Hepatic stellate cell (primary cell): Measurements from ENCODE around the gene LRRC42.
"Not testable (repeated sequence)": the region's sequence is repeated elsewhere in the genome, so short reads cannot be mapped to it uniquely, and the experiment has no call there.

Experiments
- DNase-seq: peaks from one replicate; pipeline ENCODE4 v3.0.0; 2011; ENCODE audit warnings: low spot score

The LRRC42 gene

GRCh38 chr1:53967409-53968124 is 21.4 kb downstream of the LRRC42 start:
- DNase-seq: no peak

DNA sequence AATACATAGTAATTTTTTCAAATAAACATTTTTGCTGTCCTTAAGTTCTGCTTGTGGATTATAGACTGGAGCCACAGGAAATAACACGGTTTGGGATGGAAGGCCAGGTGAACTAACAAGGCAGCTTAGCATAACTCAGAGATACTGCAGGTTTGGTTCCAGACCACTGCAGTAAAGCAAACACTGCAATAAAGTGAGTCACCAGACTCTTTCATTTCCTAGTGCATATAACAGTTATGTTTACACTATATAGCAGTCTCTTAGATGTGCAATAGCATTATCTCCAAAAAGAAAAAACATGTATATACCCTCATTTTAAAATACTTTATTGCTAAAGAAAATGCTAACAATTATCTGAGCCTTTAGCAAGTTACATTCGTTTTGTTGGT is 22.0 kb downstream of the LRRC42 start:
- no peak for DNase-seq

DNA sequence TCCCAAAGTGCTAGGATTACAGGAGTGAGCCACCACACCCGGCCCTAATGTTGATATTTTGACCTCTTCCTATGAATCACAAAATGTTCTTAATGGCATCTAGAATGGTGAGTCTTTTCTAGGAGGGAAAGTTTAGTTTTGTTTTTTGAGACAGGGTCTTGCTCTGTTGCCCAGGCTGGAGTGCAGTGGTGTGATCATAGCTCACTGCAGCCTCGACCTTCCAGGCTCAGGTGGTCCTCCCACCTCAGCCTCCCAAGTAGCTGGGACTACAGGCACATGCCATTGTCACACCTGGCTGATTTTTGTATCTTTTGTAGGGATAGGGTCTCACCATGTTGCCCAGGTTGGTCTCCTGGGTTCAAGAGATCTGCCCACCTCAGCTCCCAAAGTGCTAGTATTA is 23.2 kb downstream of the LRRC42 start:
- DNase-seq: not testable (repeated sequence)

DNA sequence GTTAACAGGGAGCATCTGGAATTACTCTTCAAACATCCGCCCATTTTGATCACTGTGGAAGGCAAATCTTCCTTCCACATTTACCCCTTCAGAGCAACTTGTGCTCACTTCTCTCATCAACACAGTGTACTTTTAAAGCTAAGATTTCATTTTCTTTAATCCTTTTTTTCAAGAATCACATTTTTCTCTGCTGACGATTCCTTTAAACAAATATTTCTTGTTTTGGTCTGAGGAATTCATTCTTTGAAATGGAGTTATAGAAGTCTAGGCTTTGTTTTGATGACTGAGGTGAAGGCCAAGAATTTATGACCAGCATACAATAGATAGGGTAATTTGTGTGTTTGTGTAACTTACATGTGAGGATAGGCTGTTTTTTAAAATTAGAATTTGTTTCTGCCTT is 25.6 kb downstream of the LRRC42 start:
- peak; percentile 32 for DNase-seq

DNA sequence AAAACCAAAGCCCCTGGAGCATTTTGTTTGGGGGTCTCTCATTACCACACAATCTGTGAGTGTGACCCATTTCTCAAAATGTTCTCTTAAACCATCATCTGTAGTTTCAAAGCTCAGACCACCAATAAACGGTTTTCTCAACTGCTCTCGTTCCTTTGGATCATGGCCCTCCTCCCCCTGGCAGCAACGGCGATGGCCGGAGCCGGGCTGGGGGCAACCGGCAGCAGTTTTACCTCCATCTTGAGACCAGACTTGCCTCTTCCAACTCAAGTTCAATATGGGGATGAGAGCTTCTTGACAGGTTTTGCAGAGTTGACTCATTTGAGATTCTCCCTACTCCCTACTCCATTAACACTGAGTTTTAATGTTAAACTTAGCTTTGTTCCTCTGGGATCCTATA is 29.7 kb downstream of the LRRC42 start:
- no peak for DNase-seq

- no peak for DNase-seq
Observed at GRCh38 chr1:53979712-53980450, 33.7 kb downstream of the LRRC42 start.

GRCh38 chr1:53981220-53981619 is 35.1 kb downstream of the LRRC42 start:
- DNase-seq: no peak

- peak; percentile 76 for DNase-seq
Observed at GRCh38 chr1:53982034-53982762, 36.0 kb downstream of the LRRC42 start.

- DNase-seq: no peak
Observed at GRCh38 chr1:53982763-53983104, 36.6 kb downstream of the LRRC42 start.

DNA sequence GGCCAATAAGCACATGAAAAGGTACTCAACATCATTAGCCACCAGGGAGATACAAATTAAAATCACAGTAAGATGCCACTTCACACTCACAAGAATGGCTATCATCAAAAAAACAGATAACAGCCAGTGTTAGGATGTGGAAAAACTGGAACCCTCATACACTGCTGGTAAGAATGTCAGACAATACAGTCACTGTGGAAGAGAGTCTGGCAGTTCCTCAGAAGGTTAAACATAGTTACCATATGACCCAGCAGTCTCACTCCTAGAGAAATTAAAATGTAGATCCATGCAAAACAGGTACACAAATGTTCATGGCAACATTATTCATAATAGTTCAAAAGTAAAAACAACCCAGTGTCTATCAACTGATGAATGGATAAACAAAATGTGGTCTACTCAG is 38.6 kb downstream of the LRRC42 start:
- no peak for DNase-seq

GRCh38 chr1:53986458-53986857 is 40.3 kb downstream of the LRRC42 start:
- no peak for DNase-seq

- DNase-seq: no peak
Observed at GRCh38 chr1:53987880-53988279, 41.7 kb downstream of the LRRC42 start.

GRCh38 chr1:53992085-53992874 is 46.1 kb downstream of the LRRC42 start:
- DNase-seq: no peak

DNA sequence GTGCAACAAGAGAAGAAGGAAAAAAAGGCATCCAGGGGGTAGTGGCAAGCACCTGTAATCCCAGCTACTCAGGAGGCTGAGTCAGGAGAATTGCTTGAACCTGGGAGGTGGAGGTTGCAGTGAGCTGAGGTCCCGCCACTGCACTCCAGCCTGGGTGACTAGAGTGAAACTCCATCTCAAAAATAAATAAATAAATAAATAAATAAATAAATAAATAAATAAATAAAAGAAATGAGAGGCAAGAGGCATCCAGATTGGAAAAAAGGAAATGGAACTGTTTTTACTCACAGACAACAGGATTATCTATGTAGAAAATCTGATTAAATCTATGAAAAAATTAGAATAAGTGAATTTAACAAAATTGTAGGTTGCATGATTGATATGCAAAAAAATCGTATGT is 48.4 kb downstream of the LRRC42 start:
- DNase-seq: not testable (repeated sequence)

- DNase-seq: no peak
Observed at GRCh38 chr1:53995683-53996082, 49.5 kb downstream of the LRRC42 start.

DNA sequence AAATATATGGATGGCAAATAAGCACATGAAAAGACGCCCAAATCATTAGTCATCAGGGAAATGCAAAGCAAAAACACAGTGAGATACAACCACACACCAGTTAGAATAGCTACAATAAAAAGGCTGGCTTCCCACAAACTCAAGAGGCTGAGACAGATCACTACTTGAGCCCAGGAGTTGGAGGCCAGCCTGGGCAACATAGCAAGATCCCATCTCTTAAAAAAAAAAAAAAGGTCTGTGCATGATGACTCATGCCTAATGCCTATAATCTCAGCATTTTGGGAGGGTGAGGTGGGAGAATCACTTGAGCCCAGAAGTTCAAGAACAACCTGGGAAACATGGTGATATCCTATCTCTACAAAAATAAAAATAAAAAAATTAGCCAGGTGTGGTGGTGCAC is 52.1 kb downstream of the LRRC42 start:
- no peak for DNase-seq

DNA sequence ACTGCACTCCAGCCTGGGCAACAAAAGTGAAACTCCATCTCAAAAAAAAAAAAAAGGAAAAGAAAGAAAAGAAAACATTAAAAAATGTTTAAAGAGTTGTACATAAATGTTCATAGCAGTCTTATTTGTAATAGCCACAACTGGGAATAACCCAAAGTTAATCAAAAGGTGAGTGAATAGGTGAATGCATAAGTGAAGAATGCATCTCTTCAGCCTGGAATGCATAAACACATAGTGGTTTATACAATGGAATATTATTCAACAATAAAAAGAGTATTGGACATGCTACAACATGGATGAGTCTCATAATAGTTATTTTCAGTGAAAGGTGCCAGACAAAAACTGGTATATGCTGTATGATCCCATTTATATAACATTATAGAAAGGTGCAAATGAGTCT is 53.8 kb downstream of the LRRC42 start:
- no peak for DNase-seq

DNA sequence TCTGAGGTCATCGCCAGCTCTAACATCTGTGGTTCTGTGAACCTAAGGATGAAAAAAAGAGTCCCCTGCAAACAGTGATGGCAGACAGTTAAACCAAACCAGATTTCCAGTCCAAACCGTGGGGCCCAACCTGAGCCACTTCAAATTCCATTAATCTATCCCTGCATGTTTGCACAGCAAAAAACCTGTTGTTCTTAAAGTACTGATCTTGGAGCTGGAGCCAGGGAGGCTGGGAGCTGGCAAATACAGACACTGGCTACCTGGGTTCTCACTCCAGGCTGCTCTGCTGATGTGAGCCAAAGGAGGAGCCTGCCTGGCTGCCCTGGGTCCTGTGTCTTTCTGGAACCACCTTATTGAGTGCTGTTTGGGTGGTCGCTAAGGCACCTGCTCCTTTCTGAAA is 55.4 kb downstream of the LRRC42 start:
- DNase-seq: no peak

DNA sequence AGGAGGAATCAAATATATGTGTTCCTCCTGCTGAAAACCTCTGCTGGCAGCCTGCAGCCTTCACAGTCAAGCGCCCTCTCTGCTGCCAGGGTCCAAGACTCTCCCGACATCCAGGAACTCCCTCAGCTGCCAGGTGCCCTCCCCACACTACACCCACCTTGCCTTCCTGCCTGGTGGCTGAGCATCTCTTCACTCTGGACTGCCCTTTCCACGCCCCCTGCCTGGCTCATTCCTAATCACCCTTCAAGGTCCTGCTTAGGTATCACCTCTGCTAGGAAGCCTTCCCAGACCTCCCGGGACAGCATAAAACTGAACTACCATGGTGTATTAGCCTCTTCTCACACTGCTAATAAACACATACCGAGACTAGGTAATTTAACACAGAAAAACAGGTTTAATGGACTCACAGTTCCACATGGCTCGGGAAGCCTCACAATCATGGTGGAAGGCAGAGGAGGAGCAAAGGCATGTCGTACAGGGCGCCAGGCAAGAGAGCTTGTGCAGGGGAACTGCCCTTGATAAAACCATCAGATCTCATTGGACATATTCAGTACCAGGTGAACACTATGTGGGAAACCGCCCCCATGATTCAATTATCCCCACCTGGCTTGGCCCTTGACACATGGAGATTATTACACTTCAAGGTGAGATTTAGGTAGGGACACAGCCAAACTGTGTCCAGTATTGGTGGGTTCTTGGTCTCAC is 56.5 kb downstream of the LRRC42 start:
- DNase-seq: no peak

DNA sequence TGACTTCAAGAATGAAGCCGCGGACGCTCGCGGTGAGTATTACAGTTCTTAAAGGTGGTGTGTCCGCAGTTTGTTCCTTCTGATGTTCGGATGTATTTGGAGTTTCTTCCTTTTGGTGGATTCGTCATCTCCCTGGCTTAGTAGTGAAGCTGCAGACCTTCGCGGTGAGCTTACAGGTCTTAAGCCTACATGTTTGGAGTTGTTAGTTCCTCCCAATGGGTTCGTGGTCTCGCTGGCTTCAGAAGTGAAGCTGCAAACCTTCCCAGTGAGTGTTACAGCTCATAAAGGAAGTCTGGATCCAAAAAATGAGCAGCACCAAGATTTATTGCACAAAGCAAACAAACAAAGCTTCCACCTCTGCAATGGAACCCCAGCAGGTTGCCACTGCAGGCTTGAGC is 57.1 kb downstream of the LRRC42 start:
- no peak for DNase-seq

DNA sequence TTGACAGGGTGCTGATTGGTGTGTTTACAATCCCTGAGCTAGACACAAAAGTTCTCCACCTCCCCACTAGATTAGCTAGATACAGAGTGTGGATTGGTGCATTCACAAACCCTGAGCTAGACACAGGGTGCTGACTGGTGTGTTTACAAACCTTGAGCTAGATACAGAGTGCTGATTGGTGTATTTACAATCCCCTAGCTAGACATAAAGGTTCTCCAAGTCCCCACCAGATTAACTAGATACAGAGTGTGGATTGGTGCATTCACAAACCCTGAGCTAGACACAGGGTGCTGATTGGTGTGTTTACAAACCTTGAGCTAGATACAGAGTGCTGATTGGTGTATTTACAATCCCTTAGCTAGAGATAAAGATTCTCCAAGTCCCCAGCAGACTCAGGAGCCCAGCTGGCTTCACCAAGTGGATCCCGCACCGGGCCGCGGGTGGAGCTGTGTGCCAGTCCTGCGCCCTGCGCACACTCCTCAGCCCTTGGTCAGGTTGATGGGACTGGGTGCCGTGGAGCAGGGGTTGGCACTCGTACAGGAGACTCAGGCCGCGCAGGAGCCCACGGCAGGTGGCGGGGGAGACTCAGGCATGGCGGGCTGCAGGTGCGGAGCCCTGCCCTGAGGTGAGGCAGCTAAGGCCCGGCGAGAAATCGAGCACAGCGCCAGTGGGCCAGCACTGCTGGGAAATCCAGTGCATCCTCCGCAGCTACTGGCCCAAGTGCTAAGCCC is 57.8 kb downstream of the LRRC42 start:
- not testable (repeated sequence) for DNase-seq
